ENCODE data around the gene ASMTL. TPM values are rescaled to one million over a fixed set of nuclear protein-coding genes. Genes with fewer than 3 reads are reported as not detected.

Gene ASMTL
- total RNA-seq, 1 donor from 2014 or later: 31.7 TPM

DNA sequence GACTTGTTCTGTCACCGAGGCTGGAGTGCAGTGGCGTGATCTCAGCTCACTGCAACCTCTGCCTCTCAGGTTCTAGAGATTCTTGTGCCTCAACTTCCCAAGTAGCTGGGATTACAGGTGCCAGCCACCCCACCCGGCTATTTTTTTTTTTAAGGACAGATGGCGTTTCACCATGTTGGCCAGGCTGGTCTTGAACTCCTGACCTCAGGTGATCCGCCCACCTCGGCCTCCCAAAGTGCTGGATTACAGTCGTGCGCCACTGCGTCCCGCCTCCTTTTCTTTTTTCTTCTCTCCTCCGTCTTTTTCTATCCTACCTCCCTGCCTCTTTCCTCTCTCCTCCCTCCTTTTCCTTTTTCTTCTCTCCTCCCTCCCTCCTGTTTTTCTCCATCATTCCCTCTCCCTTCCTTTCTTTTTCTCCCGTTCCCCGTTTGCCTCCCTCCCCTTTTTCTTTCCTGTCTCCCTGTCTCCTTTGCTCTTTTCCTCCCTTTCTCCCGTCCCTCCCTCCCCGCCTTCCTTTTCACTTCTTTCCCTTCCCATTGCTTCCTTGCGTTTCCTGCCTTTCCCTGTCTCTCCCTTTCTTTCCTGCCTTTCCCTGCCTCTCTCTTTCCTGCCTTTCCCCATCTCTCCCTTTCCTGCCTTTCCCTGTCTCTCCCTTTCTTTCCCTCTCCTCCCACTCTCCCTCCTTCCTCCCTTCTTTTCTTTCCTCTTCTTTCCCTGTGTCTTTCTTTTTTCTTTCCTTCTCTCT is 58.7 kb downstream of the ASMTL start:
- intact Hi-C loops (cut with DNase I): loop anchor here (2.0 to 5.0 kb wide), 2 partner anchors 57 to 198 kb away; partner anchors contain the start of gene AKAP17A
- no peaks in the 10 kb centered on the region for H3K9me3 ChIP-seq
- no peak for TF ChIP-seq POLR2AphosphoS5 (IDR thresholded peaks at IDR 0.05; ENCODE audit: insufficient read depth in 1 of 2, low read depth in 1 of 2)
- TF ChIP-seq, protein P1, sequence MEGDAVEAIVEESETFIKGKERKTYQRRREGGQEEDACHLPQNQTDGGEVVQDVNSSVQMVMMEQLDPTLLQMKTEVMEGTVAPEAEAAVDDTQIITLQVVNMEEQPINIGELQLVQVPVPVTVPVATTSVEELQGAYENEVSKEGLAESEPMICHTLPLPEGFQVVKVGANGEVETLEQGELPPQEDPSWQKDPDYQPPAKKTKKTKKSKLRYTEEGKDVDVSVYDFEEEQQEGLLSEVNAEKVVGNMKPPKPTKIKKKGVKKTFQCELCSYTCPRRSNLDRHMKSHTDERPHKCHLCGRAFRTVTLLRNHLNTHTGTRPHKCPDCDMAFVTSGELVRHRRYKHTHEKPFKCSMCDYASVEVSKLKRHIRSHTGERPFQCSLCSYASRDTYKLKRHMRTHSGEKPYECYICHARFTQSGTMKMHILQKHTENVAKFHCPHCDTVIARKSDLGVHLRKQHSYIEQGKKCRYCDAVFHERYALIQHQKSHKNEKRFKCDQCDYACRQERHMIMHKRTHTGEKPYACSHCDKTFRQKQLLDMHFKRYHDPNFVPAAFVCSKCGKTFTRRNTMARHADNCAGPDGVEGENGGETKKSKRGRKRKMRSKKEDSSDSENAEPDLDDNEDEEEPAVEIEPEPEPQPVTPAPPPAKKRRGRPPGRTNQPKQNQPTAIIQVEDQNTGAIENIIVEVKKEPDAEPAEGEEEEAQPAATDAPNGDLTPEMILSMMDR (IDR thresholded peaks at IDR 0.05): no peak
- no peak for TF ChIP-seq POLR2A (IDR thresholded peaks at IDR 0.05)
- H3K36me3 ChIP-seq: peaks cover 0 to 20% of the 10 kb centered on the region in 2 donors
- no peak overlapping the region for H3K27ac ChIP-seq
- no peaks in the 10 kb centered on the region for H3K27me3 ChIP-seq
- H3K4me3 ChIP-seq: no peak overlapping the region
- H3K4me1 ChIP-seq: peaks cover 36% of the 10 kb centered on the region
- no peak for DNase-seq (ENCODE audit: extremely low spot score in 2 of 2)

GRCh38 chrX:1392376-1393068 is 60.2 kb downstream of the ASMTL start:
- no peak for DNase-seq (ENCODE audit: extremely low spot score in 2 of 2)
- intact Hi-C loops (cut with DNase I): loop anchor here (2.0 to 5.0 kb wide), 2 partner anchors 58 to 200 kb away; partner anchors contain the start of gene AKAP17A
- peak in 1 of 2 donors; percentile 27 for TF ChIP-seq POLR2A (IDR thresholded peaks at IDR 0.05)
- TF ChIP-seq, protein P1 (IDR thresholded peaks at IDR 0.05): no peak
- peak in 1 of 2 donors; percentile 82 for TF ChIP-seq POLR2AphosphoS5 (IDR thresholded peaks at IDR 0.05; ENCODE audit: insufficient read depth in 1 of 2, low read depth in 1 of 2)
- Histone ChIP-seq H3K27ac (peak overlapping the region; percentile 98), H3K4me1 (peaks cover 43% of the 10 kb centered on the region), H3K4me3 (peak overlapping the region; percentile 100), H3K36me3 (peaks cover 0 to 35% of the 10 kb centered on the region in 2 donors), H3K9me3 (no peaks in the 10 kb centered on the region), H3K27me3 (no peaks in the 10 kb centered on the region)

GRCh38 chrX:1391707-1392375 is 60.9 kb downstream of the ASMTL start, which contains the start of gene SLC25A6:
TSS of gene SLC25A6 (minus strand) at chrX:1392113. CDS start at chrX:1392009, 104 bp downstream.
- H3K4me1 ChIP-seq: peaks cover 43% of the 10 kb centered on the region
- intact Hi-C loops (cut with DNase I): loop anchor here (2.0 to 5.0 kb wide), 2 partner anchors 59 to 200 kb away; partner anchors contain the start of gene AKAP17A
- H3K36me3 ChIP-seq: peaks cover 0 to 42% of the 10 kb centered on the region in 2 donors

DNA sequence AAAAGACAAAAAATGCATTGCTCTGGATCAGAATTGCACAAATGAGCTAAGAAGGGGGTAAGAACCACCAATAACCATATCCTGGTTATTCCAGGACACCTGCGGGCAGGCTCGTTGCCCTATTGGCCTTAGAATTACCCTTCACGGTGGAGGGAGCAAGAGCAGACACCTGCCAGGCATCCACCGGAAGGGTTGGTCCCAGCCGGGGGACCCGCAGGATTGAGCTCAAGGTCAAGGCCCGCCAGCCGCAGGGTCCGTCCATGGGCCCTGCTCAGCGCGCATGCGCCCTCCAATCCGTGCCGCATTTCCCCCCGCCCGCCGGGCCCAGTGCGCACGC is 61.4 kb downstream of the ASMTL start:
- peak in 1 of 2 donors; percentile 93 for DNase-seq (ENCODE audit: extremely low spot score in 2 of 2)
- peaks cover 43% of the 10 kb centered on the region for H3K4me1 ChIP-seq

More at GRCh38 chrX:1391707-1392375, 60.9 kb downstream of the ASMTL start, which contains the start of gene SLC25A6:
- Histone ChIP-seq H3K27me3 (no peaks in the 10 kb centered on the region), H3K9me3 (no peaks in the 10 kb centered on the region), H3K27ac (peak within 1 kb of the TSS; percentile 98), H3K4me3 (peak within 1 kb of the TSS; percentile 100)
- TF ChIP-seq, protein P1 (IDR thresholded peaks at IDR 0.05): peak in 1 of 3 experiments; percentile 17
- TF ChIP-seq POLR2A (IDR thresholded peaks at IDR 0.05) (peak in 1 of 2 donors; percentile 63), POLR2AphosphoS5 (IDR thresholded peaks at IDR 0.05; ENCODE audit: insufficient read depth in 1 of 2, low read depth in 1 of 2) (peak; percentile 55 to 93)
- peak in 1 of 2 donors; percentile 99 for DNase-seq (ENCODE audit: extremely low spot score in 2 of 2)

More for the DNA sequence above, 61.4 kb downstream of the ASMTL start:
- TF ChIP-seq, protein P1 (IDR thresholded peaks at IDR 0.05): no peak
- no peak for TF ChIP-seq POLR2AphosphoS5 (IDR thresholded peaks at IDR 0.05; ENCODE audit: insufficient read depth in 1 of 2, low read depth in 1 of 2)
- no peak for TF ChIP-seq POLR2A (IDR thresholded peaks at IDR 0.05)
- Histone ChIP-seq H3K27ac (peak overlapping the region; percentile 98), H3K4me3 (peak overlapping the region; percentile 100), H3K27me3 (no peaks in the 10 kb centered on the region), H3K9me3 (no peaks in the 10 kb centered on the region), H3K36me3 (peaks cover 0 to 47% of the 10 kb centered on the region in 2 donors)
- intact Hi-C loops (cut with DNase I): loop anchor here (5.0 kb wide), 1 partner anchor 201 kb away; the partner anchor contains the start of gene AKAP17A

All from vagina (tissue), 2 donors.